ENCODE data around the gene TNRC18. TPM values are rescaled to one million over a fixed set of nuclear protein-coding genes. Genes with fewer than 3 reads are reported as not detected.

TNRC18 gene
- total and polyA plus RNA-seq, 2 donors (not counting 1 experiment from before 2014, with no cell fraction given) = 17.8 to 75.0 TPM

DNA sequence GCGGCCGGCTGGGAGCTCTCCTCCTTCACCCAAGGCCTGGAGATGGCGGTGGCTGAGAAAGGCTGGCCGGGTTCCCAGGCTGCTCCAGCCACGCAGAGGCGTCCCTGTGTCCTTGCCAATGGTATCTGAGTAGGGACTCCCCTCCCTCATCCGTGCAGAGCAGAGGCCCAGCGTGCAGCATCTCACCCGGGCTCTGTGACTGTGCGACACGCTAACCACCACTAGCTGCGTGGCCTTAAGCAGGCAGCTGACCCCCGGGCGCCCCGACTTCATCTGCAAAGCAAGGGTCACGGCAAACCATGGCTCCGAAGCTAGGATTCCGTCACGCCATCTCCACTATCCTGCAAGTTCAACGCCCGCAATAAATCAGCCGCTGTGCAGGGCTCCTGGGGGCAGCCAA lies 47.2 kb upstream of the TNRC18 start:
- H3K27ac ChIP-seq (ENCODE audit: low read length in 2 of 2) = no peak overlapping the region
- H3K9me3 ChIP-seq (ENCODE audit: control extremely low read depth in 1 of 3, control insufficient read depth in 2 of 3, insufficient read depth in 1 of 3, low read length in 2 of 3) = peaks cover 0 to 13% (median 0%) of the 10 kb centered on the region in 3 donors
- ChIA-PET POLR2A (interaction anchor here (0.5 to 0.6 kb wide), 3 partner anchors 12 to 352 kb away, joined by 4 to 11 read pairs (median 10); no protein-coding TSS in a partner anchor), CTCF (no interaction called here)
- H3K4me3 ChIP-seq (ENCODE audit: control extremely low read depth in 1 of 5, extremely low read depth in 1 of 5, insufficient read depth in 1 of 5, low read depth in 2 of 5, low read length in 4 of 5) = no peak overlapping the region
- DNase-seq (no peak), ATAC-seq (ENCODE audit: low read depth) (no peak)
- H3K36me3 ChIP-seq (replicated peaks in 1 of 2; ENCODE audit: control extremely low read depth in 1 of 2, control insufficient read depth in 1 of 2, extremely low read depth in 1 of 2, insufficient read depth in 2 of 2, low read length in 1 of 2) = no peaks in the 10 kb centered on the region
- no peaks in the 10 kb centered on the region for H3K4me1 Mint-ChIP-seq
- no peaks in the 10 kb centered on the region for H3K27me3 Mint-ChIP-seq
- H3K27ac Mint-ChIP-seq = no peak overlapping the region
- H3K9me3 Mint-ChIP-seq (ENCODE audit: insufficient read depth) = no peaks in the 10 kb centered on the region
- intact Hi-C loops (cut with micrococcal nuclease) = no loop called here
- H3K27me3 ChIP-seq (replicated peaks in 1 of 4; ENCODE audit: control extremely low read depth in 1 of 4, control insufficient read depth in 3 of 4, insufficient read depth in 4 of 4, low read length in 3 of 4) = no peaks in the 10 kb centered on the region
- 93% methylated on average over 22 of the region's 22 CpGs for WGBS (ENCODE audit: insufficient coverage)
- H3K4me1 ChIP-seq (ENCODE audit: control insufficient read depth in 2 of 2, insufficient read depth in 2 of 2, low read length in 2 of 2) = no peaks in the 10 kb centered on the region
- no peak for TF ChIP-seq EZH2 (IDR thresholded peaks at IDR 0.05; ENCODE audit: borderline replicate concordance, insufficient read depth, low read depth, low read length, poor library complexity, severe bottlenecking)
- TF ChIP-seq, protein P1, sequence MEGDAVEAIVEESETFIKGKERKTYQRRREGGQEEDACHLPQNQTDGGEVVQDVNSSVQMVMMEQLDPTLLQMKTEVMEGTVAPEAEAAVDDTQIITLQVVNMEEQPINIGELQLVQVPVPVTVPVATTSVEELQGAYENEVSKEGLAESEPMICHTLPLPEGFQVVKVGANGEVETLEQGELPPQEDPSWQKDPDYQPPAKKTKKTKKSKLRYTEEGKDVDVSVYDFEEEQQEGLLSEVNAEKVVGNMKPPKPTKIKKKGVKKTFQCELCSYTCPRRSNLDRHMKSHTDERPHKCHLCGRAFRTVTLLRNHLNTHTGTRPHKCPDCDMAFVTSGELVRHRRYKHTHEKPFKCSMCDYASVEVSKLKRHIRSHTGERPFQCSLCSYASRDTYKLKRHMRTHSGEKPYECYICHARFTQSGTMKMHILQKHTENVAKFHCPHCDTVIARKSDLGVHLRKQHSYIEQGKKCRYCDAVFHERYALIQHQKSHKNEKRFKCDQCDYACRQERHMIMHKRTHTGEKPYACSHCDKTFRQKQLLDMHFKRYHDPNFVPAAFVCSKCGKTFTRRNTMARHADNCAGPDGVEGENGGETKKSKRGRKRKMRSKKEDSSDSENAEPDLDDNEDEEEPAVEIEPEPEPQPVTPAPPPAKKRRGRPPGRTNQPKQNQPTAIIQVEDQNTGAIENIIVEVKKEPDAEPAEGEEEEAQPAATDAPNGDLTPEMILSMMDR (IDR thresholded peaks at IDR 0.05) = no peak
- no peak overlapping the region for H3K9ac ChIP-seq (ENCODE audit: low read length)
- no peaks in the 10 kb centered on the region for H3K79me2 ChIP-seq (ENCODE audit: control insufficient read depth, insufficient read depth, low read length)
- no peak overlapping the region for H3K4me2 ChIP-seq (replicated peaks; ENCODE audit: low read depth, low read length, poor library complexity, severe bottlenecking)
- no peak overlapping the region for H3K4me3 Mint-ChIP-seq
- no peak overlapping the region for H2AFZ ChIP-seq (ENCODE audit: insufficient read depth, low read depth, low read length, poor library complexity, severe bottlenecking)
- no peaks in the 10 kb centered on the region for H4K20me1 ChIP-seq (ENCODE audit: control insufficient read depth, insufficient read depth, low read length, poor library complexity, severe bottlenecking)

DNA sequence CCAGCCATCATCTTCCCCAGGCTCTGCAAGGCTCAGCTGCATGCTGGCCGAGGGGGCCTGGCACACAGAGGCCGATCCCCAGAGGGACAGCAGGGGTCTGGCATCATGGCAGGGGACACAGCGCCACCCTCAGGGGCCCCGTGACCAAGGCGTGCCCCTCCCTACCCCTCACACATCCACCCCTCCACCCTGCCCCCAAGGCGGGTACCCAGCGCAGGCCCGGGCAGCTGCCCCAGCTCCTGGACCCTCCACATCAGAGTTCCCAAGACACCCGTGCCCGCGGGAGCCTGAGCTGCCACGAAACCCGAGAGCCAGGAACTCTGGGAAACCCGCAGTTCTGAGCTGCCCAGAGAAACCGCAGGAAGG lies 46.5 kb upstream of the TNRC18 start:
- H3K4me3 ChIP-seq (ENCODE audit: control extremely low read depth in 1 of 5, extremely low read depth in 1 of 5, insufficient read depth in 1 of 5, low read depth in 2 of 5, low read length in 4 of 5) = no peak overlapping the region
- no peak for ATAC-seq (ENCODE audit: low read depth)

More for the DNA sequence above, 46.5 kb upstream of the TNRC18 start:
- no peak overlapping the region for H2AFZ ChIP-seq (ENCODE audit: insufficient read depth, low read depth, low read length, poor library complexity, severe bottlenecking)
- H3K27ac Mint-ChIP-seq = no peak overlapping the region
- no peak for DNase-seq
- CTCF ChIA-PET = no interaction called here
- H3K9ac ChIP-seq (ENCODE audit: low read length) = no peak overlapping the region
- 90% methylated on average over 15 of the region's 15 CpGs for WGBS (ENCODE audit: insufficient coverage)
- H3K4me1 Mint-ChIP-seq = no peaks in the 10 kb centered on the region
- H3K4me1 ChIP-seq (ENCODE audit: control insufficient read depth in 2 of 2, insufficient read depth in 2 of 2, low read length in 2 of 2) = no peaks in the 10 kb centered on the region
- H3K9me3 ChIP-seq (ENCODE audit: control extremely low read depth in 1 of 3, control insufficient read depth in 2 of 3, insufficient read depth in 1 of 3, low read length in 2 of 3) = peaks cover 0 to 13% (median 0%) of the 10 kb centered on the region in 3 donors
- no peaks in the 10 kb centered on the region for H3K79me2 ChIP-seq (ENCODE audit: control insufficient read depth, insufficient read depth, low read length)
- H3K4me2 ChIP-seq (replicated peaks; ENCODE audit: low read depth, low read length, poor library complexity, severe bottlenecking) = no peak overlapping the region
- no peak overlapping the region for H3K27ac ChIP-seq (ENCODE audit: low read length in 2 of 2)
- no peaks in the 10 kb centered on the region for H3K9me3 Mint-ChIP-seq (ENCODE audit: insufficient read depth)
- no peaks in the 10 kb centered on the region for H3K27me3 ChIP-seq (replicated peaks in 1 of 4; ENCODE audit: control extremely low read depth in 1 of 4, control insufficient read depth in 3 of 4, insufficient read depth in 4 of 4, low read length in 3 of 4)
- POLR2A ChIA-PET = no interaction called here
- H4K20me1 ChIP-seq (ENCODE audit: control insufficient read depth, insufficient read depth, low read length, poor library complexity, severe bottlenecking) = no peaks in the 10 kb centered on the region
- H3K4me3 Mint-ChIP-seq = no peak overlapping the region
- no peaks in the 10 kb centered on the region for H3K27me3 Mint-ChIP-seq
- H3K36me3 ChIP-seq (replicated peaks in 1 of 2; ENCODE audit: control extremely low read depth in 1 of 2, control insufficient read depth in 1 of 2, extremely low read depth in 1 of 2, insufficient read depth in 2 of 2, low read length in 1 of 2) = no peaks in the 10 kb centered on the region
- intact Hi-C loops (cut with micrococcal nuclease) = no loop called here
- TF ChIP-seq, protein P1 (IDR thresholded peaks at IDR 0.05) = no peak
- TF ChIP-seq EZH2 (IDR thresholded peaks at IDR 0.05; ENCODE audit: borderline replicate concordance, insufficient read depth, low read depth, low read length, poor library complexity, severe bottlenecking) = no peak

Data from B cell (primary cell).